Skeletal muscle tissue (tissue), 4 donors: Measurements from ENCODE around the gene LDHB. TPM values are rescaled to one million over a fixed set of nuclear protein-coding genes. Genes with fewer than 3 reads are reported as not detected.

Experiments used
- H3K27ac ChIP-seq: one replicate; pipeline ENCODE4 v1.7.0; 2013; ENCODE audit warnings: mild to moderate bottlenecking, low read depth, low read length, inconsistent platforms
- H3K27me3 ChIP-seq, 3 donors: one replicate each; pipeline ENCODE4 v1.7.0; 2013; ENCODE audit warnings: low read length in 3 of 3; ENCODE audit not compliant: control insufficient read depth in 3 of 3, insufficient read depth in 3 of 3
- H3K36me3 ChIP-seq, 3 donors: one replicate each; pipeline ENCODE4 v1.7.0; 2013; ENCODE audit warnings: low read length in 3 of 3; ENCODE audit not compliant: control insufficient read depth in 3 of 3, insufficient read depth in 3 of 3
- H3K4me1 ChIP-seq, 3 donors: one replicate each; pipeline ENCODE4 v1.7.0; 2013; ENCODE audit warnings: low read length in 3 of 3, mild to moderate bottlenecking in 3 of 3; ENCODE audit not compliant: control insufficient read depth in 3 of 3, insufficient read depth in 3 of 3
- H3K4me3 ChIP-seq, 3 donors: one replicate each; pipeline ENCODE4 v1.7.0; 2013; ENCODE audit warnings: low read length in 3 of 3
- H3K9ac ChIP-seq, 3 donors: one replicate each; pipeline ENCODE4 v1.7.0; 2013; ENCODE audit warnings: low read length in 3 of 3, mild to moderate bottlenecking in 3 of 3, moderate library complexity in 2 of 3, low read depth in 1 of 3
- H3K9me3 ChIP-seq, 3 donors: one replicate each; pipeline ENCODE4 v1.7.0; 2013; ENCODE audit warnings: low read length in 3 of 3; ENCODE audit not compliant: control insufficient read depth in 3 of 3
- total RNA-seq: library from RNA; depleted of rRNA; stranded (reverse); fragments of >200 nt; gene quantifications from one replicate; pipeline ENCODE4 v1.2.3, GENCODE V29; 2014
- donor health status: Osteomylitis.

The LDHB gene
- 498 TPM for total RNA-seq

- H3K36me3 ChIP-seq, result peaks cover 0 to 7% (median 7%) of the 10 kb centered on the region in 3 donors
- H3K9ac ChIP-seq, result peak within 1 kb of the TSS; percentile 67 to 87 (median 83)
- peak within 1 kb of the TSS; percentile 89 to 94 (median 93) for H3K4me3 ChIP-seq
- H3K9me3 ChIP-seq, result no peaks in the 10 kb centered on the region
- H3K27me3 ChIP-seq, result no peaks in the 10 kb centered on the region
- peak within 1 kb of the TSS; percentile 68 for H3K27ac ChIP-seq
- H3K4me1 ChIP-seq, result peaks cover 0 to 12% (median 10%) of the 10 kb centered on the region in 3 donors
Measured at GRCh38 chr12:21657326-21658077, at the start of gene LDHB. TSS of gene LDHB (minus strand) at chr12:21657842. CDS start at chr12:21654671, 3,171 bp downstream.

GRCh38 chr12:21704847-21705246, 47.2 kb upstream of the LDHB start:
- Histone ChIP-seq H3K4me3 (no peak overlapping the region), H3K27me3 (no peaks in the 10 kb centered on the region), H3K9me3 (no peaks in the 10 kb centered on the region), H3K36me3 (no peaks in the 10 kb centered on the region), H3K27ac (no peak overlapping the region), H3K4me1 (no peaks in the 10 kb centered on the region), H3K9ac (no peak overlapping the region)

- Histone ChIP-seq H3K4me3 (no peak overlapping the region), H3K9me3 (no peaks in the 10 kb centered on the region), H3K36me3 (no peaks in the 10 kb centered on the region), H3K4me1 (peaks cover 0 to 2% (median 0%) of the 10 kb centered on the region in 3 donors), H3K27me3 (no peaks in the 10 kb centered on the region), H3K27ac (no peak overlapping the region), H3K9ac (no peak overlapping the region)
Measured at GRCh38 chr12:21699851-21700250, 42.2 kb upstream of the LDHB start.

GRCh38 chr12:21697904-21698630, 40.4 kb upstream of the LDHB start:
- Histone ChIP-seq H3K4me1 (peaks cover 0 to 2% (median 0%) of the 10 kb centered on the region in 3 donors), H3K9me3 (no peaks in the 10 kb centered on the region), H3K27me3 (no peaks in the 10 kb centered on the region), H3K4me3 (peak overlapping the region in 2 of 3 donors; percentile 11 to 22), H3K36me3 (no peaks in the 10 kb centered on the region), H3K27ac (no peak overlapping the region), H3K9ac (peak overlapping the region in 1 of 3 donors; percentile 25)

- no peaks in the 10 kb centered on the region for H3K36me3 ChIP-seq
- no peak overlapping the region for H3K4me3 ChIP-seq
- H3K27ac ChIP-seq, result no peak overlapping the region
- H3K27me3 ChIP-seq, result no peaks in the 10 kb centered on the region
- no peaks in the 10 kb centered on the region for H3K9me3 ChIP-seq
- peaks cover 0 to 2% (median 0%) of the 10 kb centered on the region in 3 donors for H3K4me1 ChIP-seq
- H3K9ac ChIP-seq, result no peak overlapping the region
Measured at GRCh38 chr12:21696625-21697024, 39.0 kb upstream of the LDHB start.

- Histone ChIP-seq H3K4me3 (no peak overlapping the region), H3K4me1 (peaks cover 0 to 2% (median 0%) of the 10 kb centered on the region in 3 donors), H3K27me3 (no peaks in the 10 kb centered on the region), H3K9ac (no peak overlapping the region), H3K27ac (no peak overlapping the region), H3K36me3 (no peaks in the 10 kb centered on the region), H3K9me3 (no peaks in the 10 kb centered on the region)
Measured at GRCh38 chr12:21695986-21696385, 38.3 kb upstream of the LDHB start.

GRCh38 chr12:21694660-21695059, 37.0 kb upstream of the LDHB start:
- Histone ChIP-seq H3K4me1 (peaks cover 0 to 2% (median 0%) of the 10 kb centered on the region in 3 donors), H3K4me3 (no peak overlapping the region), H3K36me3 (no peaks in the 10 kb centered on the region), H3K9ac (no peak overlapping the region), H3K27ac (no peak overlapping the region), H3K27me3 (no peaks in the 10 kb centered on the region), H3K9me3 (no peaks in the 10 kb centered on the region)

- Histone ChIP-seq H3K27ac (no peak overlapping the region), H3K9ac (no peak overlapping the region), H3K36me3 (no peaks in the 10 kb centered on the region), H3K27me3 (peaks cover 0 to 5% (median 2%) of the 10 kb centered on the region in 3 donors), H3K4me3 (no peak overlapping the region), H3K9me3 (no peaks in the 10 kb centered on the region), H3K4me1 (no peaks in the 10 kb centered on the region)
Measured at GRCh38 chr12:21691515-21691914, 33.9 kb upstream of the LDHB start.

- Histone ChIP-seq H3K9ac (no peak overlapping the region), H3K36me3 (no peaks in the 10 kb centered on the region), H3K27ac (no peak overlapping the region), H3K4me1 (no peaks in the 10 kb centered on the region), H3K4me3 (no peak overlapping the region), H3K27me3 (peaks cover 0 to 5% (median 2%) of the 10 kb centered on the region in 3 donors), H3K9me3 (no peaks in the 10 kb centered on the region)
Measured at GRCh38 chr12:21690704-21691368, 33.2 kb upstream of the LDHB start.
